ENCODE measurements around the gene DNAJC17.

DNAJC17 gene

DNA sequence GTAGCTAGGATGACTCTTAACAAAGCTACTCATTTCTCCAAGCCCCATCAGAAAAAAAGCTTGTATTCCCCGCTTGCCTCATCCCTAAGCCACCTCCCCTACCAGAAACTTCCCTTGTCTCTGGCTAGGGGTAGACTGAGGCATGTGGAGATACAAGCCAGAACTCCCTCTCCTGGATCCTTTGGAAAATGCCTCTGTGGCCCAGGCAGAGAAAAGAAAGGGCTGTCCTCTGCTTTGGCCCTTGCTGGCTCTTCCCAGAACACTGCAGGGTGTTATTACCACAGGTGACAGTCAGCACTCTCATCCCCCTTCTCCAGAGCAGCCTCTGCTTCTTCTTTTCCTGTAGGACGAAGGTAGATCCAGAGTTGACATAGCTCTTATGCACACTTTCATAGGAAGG is 67.4 kb downstream of the DNAJC17 start:
- ChIA-PET CTCF (interaction anchor here (0.8 kb wide), 1 partner anchor 155 kb away, joined by 3 read pairs; the partner anchor contains the start of gene VPS18), POLR2A (no interaction called here)
- H3K4me3 ChIP-seq (ENCODE audit: low read depth, low read length), result no peak overlapping the region
- TF ChIP-seq, protein P1, sequence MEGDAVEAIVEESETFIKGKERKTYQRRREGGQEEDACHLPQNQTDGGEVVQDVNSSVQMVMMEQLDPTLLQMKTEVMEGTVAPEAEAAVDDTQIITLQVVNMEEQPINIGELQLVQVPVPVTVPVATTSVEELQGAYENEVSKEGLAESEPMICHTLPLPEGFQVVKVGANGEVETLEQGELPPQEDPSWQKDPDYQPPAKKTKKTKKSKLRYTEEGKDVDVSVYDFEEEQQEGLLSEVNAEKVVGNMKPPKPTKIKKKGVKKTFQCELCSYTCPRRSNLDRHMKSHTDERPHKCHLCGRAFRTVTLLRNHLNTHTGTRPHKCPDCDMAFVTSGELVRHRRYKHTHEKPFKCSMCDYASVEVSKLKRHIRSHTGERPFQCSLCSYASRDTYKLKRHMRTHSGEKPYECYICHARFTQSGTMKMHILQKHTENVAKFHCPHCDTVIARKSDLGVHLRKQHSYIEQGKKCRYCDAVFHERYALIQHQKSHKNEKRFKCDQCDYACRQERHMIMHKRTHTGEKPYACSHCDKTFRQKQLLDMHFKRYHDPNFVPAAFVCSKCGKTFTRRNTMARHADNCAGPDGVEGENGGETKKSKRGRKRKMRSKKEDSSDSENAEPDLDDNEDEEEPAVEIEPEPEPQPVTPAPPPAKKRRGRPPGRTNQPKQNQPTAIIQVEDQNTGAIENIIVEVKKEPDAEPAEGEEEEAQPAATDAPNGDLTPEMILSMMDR (IDR thresholded peaks at IDR 0.05; ENCODE audit: insufficient read depth, low read length, missing control alignments), result no peak
- no peak for DNase-seq (ENCODE audit: low read depth, low spot score)

DNA sequence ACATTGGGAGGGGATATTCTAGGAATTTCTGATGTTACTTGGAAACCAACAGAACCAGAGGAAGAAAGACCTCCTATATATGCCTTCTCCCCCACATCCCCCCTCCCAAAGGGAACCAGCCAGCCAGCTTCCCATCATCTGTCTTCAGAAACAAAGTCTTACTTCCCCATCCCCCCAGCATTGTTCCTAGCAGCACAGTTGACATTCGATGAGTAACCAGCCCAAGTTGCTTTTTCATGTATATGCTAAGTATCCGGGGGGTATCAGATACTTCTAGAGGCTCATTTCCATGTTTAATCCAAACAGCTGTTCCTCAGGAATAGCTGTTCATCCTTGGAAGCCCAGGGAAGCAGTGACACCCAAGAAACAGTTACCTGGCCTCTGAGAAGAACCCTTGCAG is 68.2 kb downstream of the DNAJC17 start:
- TF ChIP-seq, protein P1 (IDR thresholded peaks at IDR 0.05; ENCODE audit: insufficient read depth, low read length, missing control alignments), result no peak
- DNase-seq (ENCODE audit: low read depth, low spot score), result no peak
- ChIA-PET CTCF (interaction anchor here (0.8 to 1.1 kb wide), 3 partner anchors 8 to 155 kb away, joined by 3 read pairs; partner anchors contain the start of gene VPS18), POLR2A (no interaction called here)
- no peak overlapping the region for H3K4me3 ChIP-seq (ENCODE audit: low read depth, low read length)

DNA sequence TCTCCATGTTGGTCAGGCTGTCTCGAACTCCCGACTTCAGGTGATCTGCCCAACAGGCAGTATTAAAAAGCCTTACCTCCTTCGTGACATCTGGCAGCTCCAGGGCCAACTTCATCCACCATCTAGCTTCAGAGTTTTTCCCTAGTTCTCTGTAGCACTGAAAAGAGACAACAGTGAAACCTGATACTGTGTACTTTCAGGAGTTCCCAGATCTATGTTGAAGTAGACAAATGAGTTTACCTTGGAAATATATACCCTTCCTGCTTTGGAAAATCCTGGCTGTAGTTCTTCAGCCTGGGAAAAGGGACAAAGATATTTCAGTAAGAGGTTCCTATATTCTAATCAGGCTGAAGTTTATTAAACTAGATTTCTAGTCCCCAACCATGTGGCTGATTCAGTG is 70.2 kb downstream of the DNAJC17 start:
- ChIA-PET POLR2A (no interaction called here), CTCF (interaction anchor here (0.6 to 2.7 kb wide), 6 partner anchors 7 to 157 kb away, joined by 3 to 7 read pairs (median 4); partner anchors contain the start of gene VPS18)
- TF ChIP-seq, protein P1 (IDR thresholded peaks at IDR 0.05; ENCODE audit: insufficient read depth, low read length, missing control alignments), result no peak
- DNase-seq (ENCODE audit: low read depth, low spot score), result no peak
- no peak overlapping the region for H3K4me3 ChIP-seq (ENCODE audit: low read depth, low read length)

DNA sequence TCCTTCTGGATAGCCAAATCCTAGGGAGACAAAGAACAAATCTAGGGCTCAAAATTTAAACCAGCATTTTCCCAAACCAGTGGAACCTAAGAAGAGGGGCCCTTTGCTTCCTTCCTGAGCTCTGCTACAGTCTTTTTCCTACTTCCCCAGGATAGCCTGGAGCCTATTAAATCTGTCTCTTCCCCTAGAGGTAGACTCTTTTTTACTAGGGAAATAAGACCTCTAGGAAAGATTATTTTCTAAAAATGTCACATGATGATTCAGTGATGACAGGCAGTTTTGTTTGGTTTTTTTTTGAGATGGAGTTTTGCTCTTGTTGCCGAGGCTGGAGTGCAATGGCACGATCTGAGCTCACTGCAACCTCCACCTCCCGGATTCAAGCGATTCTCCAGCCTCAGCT is 70.7 kb downstream of the DNAJC17 start:
- ChIA-PET POLR2A (no interaction called here), CTCF (interaction anchor here (0.6 to 2.7 kb wide), 7 partner anchors 8 to 158 kb away, joined by 3 to 7 read pairs (median 3); partner anchors contain the start of gene VPS18)

DNA sequence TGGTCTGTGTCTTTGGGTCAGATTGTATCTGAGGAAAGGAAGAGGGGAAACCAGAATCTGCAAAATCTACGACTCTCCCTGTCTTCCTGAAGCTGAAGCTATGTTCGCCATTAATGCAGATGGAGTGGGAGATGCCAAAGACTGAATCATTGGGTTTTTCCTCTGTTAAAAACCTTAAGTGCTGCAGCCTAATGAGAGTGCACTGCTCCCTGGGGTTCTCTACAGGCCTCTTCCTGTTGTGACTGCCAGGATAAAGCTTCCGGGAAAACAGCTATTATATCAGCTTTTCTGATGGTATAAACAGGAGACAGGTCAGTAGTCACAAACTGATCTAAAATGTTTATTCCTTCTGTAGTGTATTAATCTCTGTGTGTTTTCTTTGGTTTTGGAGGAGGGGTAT is 76.2 kb downstream of the DNAJC17 start:
- POLR2A ChIA-PET, result no interaction called here
- CTCF ChIA-PET, result interaction anchor here (1.0 to 2.0 kb wide), 3 partner anchors 12 to 163 kb away, joined by 4 to 6 read pairs (median 4); partner anchors contain the start of gene VPS18
- no peak for DNase-seq (ENCODE audit: low read depth, low spot score)

More for the DNA sequence above, 70.7 kb downstream of the DNAJC17 start:
- TF ChIP-seq, protein P1 (IDR thresholded peaks at IDR 0.05; ENCODE audit: insufficient read depth, low read length, missing control alignments), result no peak
- DNase-seq (ENCODE audit: low read depth, low spot score), result no peak
- H3K4me3 ChIP-seq (ENCODE audit: low read depth, low read length), result no peak overlapping the region

DNA sequence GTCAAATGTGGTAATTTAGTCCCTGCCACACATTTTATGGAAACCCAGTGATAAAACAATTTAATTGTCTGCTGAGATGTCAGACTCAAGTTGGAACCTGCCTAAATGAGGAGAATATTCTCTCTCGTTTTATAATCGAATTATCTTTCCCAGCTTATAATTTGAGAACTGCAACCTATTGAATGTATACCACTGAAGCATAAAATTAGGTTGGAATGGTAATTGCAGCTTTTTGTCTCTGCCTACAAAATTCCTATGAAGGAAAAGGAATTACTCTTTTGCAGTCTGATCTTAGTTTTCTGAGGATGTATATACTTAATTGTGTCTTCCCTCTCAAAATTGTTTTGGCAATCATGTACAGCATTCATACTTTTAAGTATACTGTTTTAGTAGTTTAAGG is 83.4 kb downstream of the DNAJC17 start:
- DNase-seq (ENCODE audit: low read depth, low spot score), result no peak
- CTCF ChIA-PET, result interaction anchor here (0.5 to 1.9 kb wide), 6 partner anchors 8 to 168 kb away, joined by 3 to 5 read pairs (median 4); no protein-coding TSS in a partner anchor
- POLR2A ChIA-PET, result no interaction called here
- TF ChIP-seq, protein P1 (IDR thresholded peaks at IDR 0.05; ENCODE audit: insufficient read depth, low read length, missing control alignments), result no peak
- H3K4me3 ChIP-seq (ENCODE audit: low read depth, low read length), result no peak overlapping the region

More for the DNA sequence above, 76.2 kb downstream of the DNAJC17 start:
- TF ChIP-seq, protein P1 (IDR thresholded peaks at IDR 0.05; ENCODE audit: insufficient read depth, low read length, missing control alignments), result no peak
- no peak overlapping the region for H3K4me3 ChIP-seq (ENCODE audit: low read depth, low read length)

Data from AG04449 (cell line).